ENCODE measurements around the gene NR0B2. TPM values are rescaled to one million over a fixed set of nuclear protein-coding genes. Genes with fewer than 3 reads are reported as not detected.
A peak's percentile ranks its signal among the peaks of the same experiment; 100 is the strongest.

The NR0B2 gene
- total and polyA plus RNA-seq, 2 of the 13 experiments (the other 11 are each of a cell fraction or from before 2014, with no cell fraction given), result 72.5 to 133 TPM

GRCh38 chr1:26915204-26915842 lies 1.5 kb upstream of the NR0B2 start (continued):
- TF ChIP-seq GTF2F1 (IDR thresholded peaks at IDR 0.05; ENCODE audit: low read length) (no peak), HDAC1 (CRISPR knock-in tag; IDR thresholded peaks at IDR 0.05) (peak; percentile 50; the same call in 1 of the 2 replicates), ZNF816 (CRISPR knock-in tag; IDR thresholded peaks at IDR 0.05; ENCODE audit: borderline replicate concordance) (no peak), DDIT3 (CRISPR knock-in tag; IDR thresholded peaks at IDR 0.05) (no peak), GATAD1 (CRISPR knock-in tag; IDR thresholded peaks at IDR 0.05) (no peak), KLF12 (CRISPR knock-in tag; IDR thresholded peaks at IDR 0.05; ENCODE audit: borderline replicate concordance) (0 out of 2 replicates have a peak, but pooled peaks have one; percentile 44), IKZF5 (CRISPR knock-in tag; IDR thresholded peaks at IDR 0.05) (no peak; the same call in 1 of the 2 replicates), RXRA (CRISPR knock-in tag; IDR thresholded peaks at IDR 0.05) (peak; percentile 46), PPARG (CRISPR knock-in tag; conservative IDR thresholded peaks at IDR 0.05) (no peak), NFAT5 (CRISPR knock-in tag; IDR thresholded peaks at IDR 0.05) (no peak), TSC22D2 (CRISPR knock-in tag; IDR thresholded peaks at IDR 0.05; ENCODE audit: borderline replicate concordance) (no peak), SIX1 (CRISPR knock-in tag; IDR thresholded peaks at IDR 0.05; ENCODE audit: borderline replicate concordance) (no peak), TIGD3 (CRISPR knock-in tag; IDR thresholded peaks at IDR 0.05; ENCODE audit: borderline replicate concordance) (no peak), REXO4 (CRISPR knock-in tag; IDR thresholded peaks at IDR 0.05; ENCODE audit: borderline replicate concordance) (no peak), KLF13 (CRISPR knock-in tag; IDR thresholded peaks at IDR 0.05) (no peak), ZMAT5 (CRISPR knock-in tag; IDR thresholded peaks at IDR 0.05; ENCODE audit: borderline replicate concordance, low read depth) (no peak), SALL2 (CRISPR knock-in tag; IDR thresholded peaks at IDR 0.05) (0 out of 2 replicates have a peak, but pooled peaks have one; percentile 28), HMG20A (CRISPR knock-in tag; IDR thresholded peaks at IDR 0.05; ENCODE audit: borderline replicate concordance) (peak; percentile 67), ARID2 (CRISPR knock-in tag; IDR thresholded peaks at IDR 0.05; ENCODE audit: borderline replicate concordance) (no peak), ZNF446 (CRISPR knock-in tag; IDR thresholded peaks at IDR 0.05) (no peak), MED13 (CRISPR knock-in tag; IDR thresholded peaks at IDR 0.05) (no peak)

All from HepG2 (cell line).